ENCODE results near the gene CLDN14.

The CLDN14 gene

DNA sequence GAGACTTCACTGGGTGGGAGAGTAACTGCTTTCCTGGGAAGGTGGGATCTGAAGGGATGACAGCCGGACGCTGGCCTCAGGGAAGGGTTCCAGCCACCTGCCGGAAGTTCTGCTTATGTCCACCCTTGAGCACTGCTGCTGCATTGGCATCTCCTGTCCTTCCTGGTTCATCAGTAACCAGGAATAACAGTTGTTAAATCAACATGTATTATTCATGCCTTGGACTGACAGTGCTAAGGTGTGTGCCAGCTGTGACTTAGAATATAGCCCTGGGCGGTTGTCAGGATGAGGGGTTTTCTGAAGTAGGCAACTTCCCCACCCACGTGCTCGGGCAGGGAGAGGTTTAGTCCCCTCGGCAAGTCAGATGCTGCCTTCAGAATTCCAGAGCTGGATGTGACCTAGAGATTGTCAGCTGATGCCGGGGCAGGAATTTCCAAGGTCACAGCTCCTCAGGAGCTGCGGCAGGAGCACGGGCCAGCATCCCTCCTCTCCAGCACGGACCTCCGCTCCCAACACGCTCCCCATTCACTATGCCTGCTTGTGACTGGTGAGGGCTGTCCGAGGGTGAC lies 17.9 kb downstream of the CLDN14 start:
- Histone ChIP-seq H3K27me3 (ENCODE audit: control insufficient read depth in 5 of 5, insufficient read depth in 4 of 5, low read length in 5 of 5) (peaks cover 0 to 13% (median 11%) of the 10 kb centered on the region in 5 donors), H3K27ac (ENCODE audit: low read depth, low read length) (no peak overlapping the region), H3K9me3 (ENCODE audit: control insufficient read depth in 5 of 5, low read length in 5 of 5) (no peaks in the 10 kb centered on the region), H3K9ac (ENCODE audit: low read length in 5 of 5) (no peak overlapping the region), H3K4me1 (ENCODE audit: control insufficient read depth in 5 of 5, insufficient read depth in 5 of 5, low read length in 5 of 5) (peaks cover 0 to 1% (median 0%) of the 10 kb centered on the region in 5 donors), H3K4me3 (ENCODE audit: low read depth in 1 of 5, low read length in 5 of 5) (no peak overlapping the region), H3K36me3 (ENCODE audit: control insufficient read depth in 5 of 5, insufficient read depth in 5 of 5, low read length in 5 of 5) (no peaks in the 10 kb centered on the region)

DNA sequence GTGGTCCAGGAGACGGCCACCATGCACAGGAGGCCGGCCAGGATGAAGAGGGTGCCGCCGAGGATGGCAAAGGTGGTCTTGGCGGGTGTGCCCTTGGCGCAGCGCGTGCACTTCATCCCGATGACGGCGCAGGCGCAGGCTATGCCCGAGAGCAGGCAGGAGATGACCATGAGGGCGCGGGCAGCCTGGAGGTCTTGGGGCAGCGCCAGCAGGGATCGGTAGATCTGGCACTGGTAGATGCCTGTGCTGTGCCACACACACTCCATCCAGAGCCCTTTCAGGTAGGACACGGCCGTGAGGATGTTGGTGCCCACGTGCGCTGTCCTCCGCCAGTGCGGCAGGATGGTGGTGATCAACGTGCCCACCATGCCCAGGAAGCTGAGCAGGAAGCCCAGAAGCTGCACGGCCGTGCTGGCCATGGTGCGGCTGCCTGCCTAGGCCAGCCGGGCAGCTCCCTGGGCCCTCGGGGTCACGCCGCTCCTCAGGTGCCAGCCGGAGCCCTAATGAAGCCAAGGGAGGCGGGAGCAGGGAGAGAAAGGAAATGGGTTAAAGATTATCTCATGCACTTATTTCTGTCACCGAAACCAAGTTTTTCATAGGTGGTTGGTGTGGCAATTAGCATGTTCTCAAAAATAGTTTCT lies 18.5 kb downstream of the CLDN14 start:
- Histone ChIP-seq H3K9ac (ENCODE audit: low read length in 5 of 5) (no peak overlapping the region), H3K36me3 (ENCODE audit: control insufficient read depth in 5 of 5, insufficient read depth in 5 of 5, low read length in 5 of 5) (no peaks in the 10 kb centered on the region), H3K4me3 (ENCODE audit: low read depth in 1 of 5, low read length in 5 of 5) (no peak overlapping the region), H3K9me3 (ENCODE audit: control insufficient read depth in 5 of 5, low read length in 5 of 5) (no peaks in the 10 kb centered on the region), H3K27me3 (ENCODE audit: control insufficient read depth in 5 of 5, insufficient read depth in 4 of 5, low read length in 5 of 5) (peaks cover 0 to 13% (median 11%) of the 10 kb centered on the region in 5 donors), H3K4me1 (ENCODE audit: control insufficient read depth in 5 of 5, insufficient read depth in 5 of 5, low read length in 5 of 5) (peaks cover 0 to 3% (median 0%) of the 10 kb centered on the region in 5 donors), H3K27ac (ENCODE audit: low read depth, low read length) (no peak overlapping the region)

DNA sequence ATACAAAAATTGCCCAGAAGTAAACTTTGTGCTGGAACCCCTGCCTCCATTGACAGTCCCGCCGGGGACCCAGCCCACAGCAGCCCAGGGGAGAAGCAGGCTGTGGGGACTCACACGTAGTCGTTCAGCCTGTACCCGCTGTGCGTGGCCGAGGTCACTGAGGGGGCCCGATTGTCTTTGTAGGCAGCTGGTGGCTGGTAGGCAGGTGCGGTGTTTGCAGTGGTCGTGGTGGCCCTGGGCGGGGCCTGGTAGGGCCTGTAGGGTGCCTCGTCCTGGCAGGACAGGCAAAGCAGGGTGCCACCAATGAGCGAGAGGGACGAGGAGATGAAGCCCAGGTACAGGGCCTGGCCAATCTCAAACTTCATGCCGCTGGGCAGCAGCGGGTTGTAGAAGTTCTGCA lies 19.1 kb downstream of the CLDN14 start:
- Histone ChIP-seq H3K27ac (ENCODE audit: low read depth, low read length) (no peak overlapping the region), H3K9ac (ENCODE audit: low read length in 5 of 5) (no peak overlapping the region), H3K4me3 (ENCODE audit: low read depth in 1 of 5, low read length in 5 of 5) (no peak overlapping the region), H3K27me3 (ENCODE audit: control insufficient read depth in 5 of 5, insufficient read depth in 4 of 5, low read length in 5 of 5) (peaks cover 0 to 13% (median 11%) of the 10 kb centered on the region in 5 donors), H3K4me1 (ENCODE audit: control insufficient read depth in 5 of 5, insufficient read depth in 5 of 5, low read length in 5 of 5) (peaks cover 0 to 3% (median 0%) of the 10 kb centered on the region in 5 donors), H3K9me3 (ENCODE audit: control insufficient read depth in 5 of 5, low read length in 5 of 5) (no peaks in the 10 kb centered on the region), H3K36me3 (ENCODE audit: control insufficient read depth in 5 of 5, insufficient read depth in 5 of 5, low read length in 5 of 5) (no peaks in the 10 kb centered on the region)

DNA sequence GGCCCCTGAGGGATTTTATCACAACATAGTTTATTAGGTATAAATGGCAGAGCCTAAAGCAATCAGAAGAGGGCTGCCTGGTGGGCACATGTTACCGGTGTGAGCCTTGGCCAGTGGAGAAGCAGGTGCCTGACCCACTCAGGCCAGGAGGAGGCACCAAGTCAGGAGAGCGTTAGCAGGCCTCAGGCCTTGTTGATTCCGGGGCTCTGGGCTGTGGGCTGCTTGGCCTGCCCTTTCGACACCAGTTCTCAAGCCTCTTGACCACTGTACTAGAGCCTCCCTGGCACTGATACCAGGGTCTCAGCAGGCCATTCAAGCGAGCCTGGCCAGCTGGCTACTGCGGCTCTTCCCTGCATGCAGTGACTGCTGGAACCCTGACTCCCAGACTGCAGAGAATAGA lies 20.8 kb downstream of the CLDN14 start:
- Histone ChIP-seq H3K4me1 (ENCODE audit: control insufficient read depth in 5 of 5, insufficient read depth in 5 of 5, low read length in 5 of 5) (peaks cover 0 to 3% (median 0%) of the 10 kb centered on the region in 5 donors), H3K36me3 (ENCODE audit: control insufficient read depth in 5 of 5, insufficient read depth in 5 of 5, low read length in 5 of 5) (no peaks in the 10 kb centered on the region), H3K9me3 (ENCODE audit: control insufficient read depth in 5 of 5, low read length in 5 of 5) (no peaks in the 10 kb centered on the region), H3K9ac (ENCODE audit: low read length in 5 of 5) (no peak overlapping the region), H3K27me3 (ENCODE audit: control insufficient read depth in 5 of 5, insufficient read depth in 4 of 5, low read length in 5 of 5) (peaks cover 0 to 13% (median 6%) of the 10 kb centered on the region in 5 donors), H3K27ac (ENCODE audit: low read depth, low read length) (no peak overlapping the region), H3K4me3 (ENCODE audit: low read depth in 1 of 5, low read length in 5 of 5) (no peak overlapping the region)

DNA sequence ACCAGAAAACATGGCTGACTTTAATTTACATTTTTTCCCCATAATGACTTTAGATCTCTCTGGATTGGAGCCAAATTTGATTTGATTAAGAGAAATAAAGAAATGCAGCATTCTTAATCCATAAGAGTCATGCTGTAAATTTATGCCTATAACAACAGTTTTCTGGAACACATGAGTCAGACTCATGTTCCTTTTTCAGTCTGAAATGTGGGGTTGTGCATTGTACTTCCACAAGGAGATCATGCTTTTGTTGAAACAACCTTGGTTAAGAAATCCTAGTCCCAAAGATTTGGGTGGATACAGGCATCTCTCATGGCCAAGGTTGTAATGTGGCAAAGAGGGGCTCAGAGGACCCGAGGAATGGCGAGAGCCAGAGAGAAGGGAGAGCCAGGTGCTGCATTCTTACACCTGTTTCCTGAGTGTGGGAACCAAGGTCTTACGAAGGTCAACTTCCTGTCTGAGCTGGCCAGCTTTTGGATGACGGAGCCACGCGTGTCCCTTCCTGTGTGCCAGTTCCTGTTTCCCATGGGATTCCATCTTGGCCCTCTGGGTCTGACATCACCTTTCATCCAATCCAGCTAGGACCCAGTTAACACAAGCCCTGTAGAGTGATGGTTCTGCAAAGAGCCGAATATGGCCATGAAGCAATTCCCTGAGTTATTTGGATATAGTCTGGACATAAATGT lies 23.1 kb downstream of the CLDN14 start:
- Histone ChIP-seq H3K27me3 (ENCODE audit: control insufficient read depth in 5 of 5, insufficient read depth in 4 of 5, low read length in 5 of 5) (peaks cover 0 to 9% (median 2%) of the 10 kb centered on the region in 5 donors), H3K9ac (ENCODE audit: low read length in 5 of 5) (no peak overlapping the region), H3K36me3 (ENCODE audit: control insufficient read depth in 5 of 5, insufficient read depth in 5 of 5, low read length in 5 of 5) (no peaks in the 10 kb centered on the region), H3K4me3 (ENCODE audit: low read depth in 1 of 5, low read length in 5 of 5) (no peak overlapping the region), H3K27ac (ENCODE audit: low read depth, low read length) (no peak overlapping the region), H3K9me3 (ENCODE audit: control insufficient read depth in 5 of 5, low read length in 5 of 5) (no peaks in the 10 kb centered on the region), H3K4me1 (ENCODE audit: control insufficient read depth in 5 of 5, insufficient read depth in 5 of 5, low read length in 5 of 5) (peaks cover 0 to 3% (median 0%) of the 10 kb centered on the region in 5 donors)

DNA sequence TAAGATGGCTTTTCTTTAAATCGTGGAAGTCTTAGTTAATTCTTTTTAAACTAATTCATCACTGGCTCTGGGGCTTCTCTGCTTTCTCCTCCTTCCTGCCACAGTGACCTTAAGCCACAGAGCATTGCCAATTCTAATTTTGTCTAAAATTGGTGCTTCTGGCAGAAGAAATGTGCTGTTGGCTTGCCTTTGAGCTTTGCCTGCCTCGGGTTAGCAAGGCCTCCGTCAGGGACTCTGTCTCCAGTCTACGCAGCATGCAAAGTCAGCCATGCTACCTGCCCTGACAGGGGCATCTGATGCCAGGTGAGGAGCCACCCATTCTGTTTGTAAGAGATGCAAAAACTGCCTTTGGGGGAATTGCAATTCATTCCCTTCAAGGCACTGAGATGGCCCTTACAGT lies 25.2 kb downstream of the CLDN14 start:
- H3K27ac ChIP-seq (ENCODE audit: low read depth, low read length): no peak overlapping the region
- no peaks in the 10 kb centered on the region for H3K9me3 ChIP-seq (ENCODE audit: control insufficient read depth in 5 of 5, low read length in 5 of 5)
- peaks cover 0 to 3% (median 0%) of the 10 kb centered on the region in 5 donors for H3K4me1 ChIP-seq (ENCODE audit: control insufficient read depth in 5 of 5, insufficient read depth in 5 of 5, low read length in 5 of 5)
- no peak overlapping the region for H3K4me3 ChIP-seq (ENCODE audit: low read depth in 1 of 5, low read length in 5 of 5)
- no peaks in the 10 kb centered on the region for H3K36me3 ChIP-seq (ENCODE audit: control insufficient read depth in 5 of 5, insufficient read depth in 5 of 5, low read length in 5 of 5)
- no peak overlapping the region for H3K9ac ChIP-seq (ENCODE audit: low read length in 5 of 5)
- no peaks in the 10 kb centered on the region for H3K27me3 ChIP-seq (ENCODE audit: control insufficient read depth in 5 of 5, insufficient read depth in 4 of 5, low read length in 5 of 5)

DNA sequence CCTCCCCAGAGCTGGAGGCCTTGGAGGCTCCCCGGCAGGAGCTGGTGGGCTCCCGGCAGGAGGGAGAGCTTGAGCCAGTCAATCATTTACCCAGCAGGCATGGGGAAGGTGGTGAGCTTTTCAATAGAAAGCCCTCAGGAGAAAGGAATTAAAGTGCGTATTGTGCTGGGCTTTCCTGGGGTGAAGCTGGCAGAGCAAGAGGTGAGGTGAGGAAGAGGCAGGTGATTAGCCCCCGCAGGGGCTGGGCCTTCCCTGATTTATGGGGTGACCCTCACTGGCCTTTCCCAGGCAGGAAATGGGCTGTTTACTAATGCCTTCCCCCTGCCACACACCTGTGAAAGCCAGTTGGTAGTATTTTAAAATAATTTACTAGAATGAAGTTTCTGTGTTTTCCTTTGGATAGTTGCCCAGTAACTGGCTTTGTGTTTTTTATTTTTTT lies 25.8 kb downstream of the CLDN14 start:
- no peak overlapping the region for H3K9ac ChIP-seq (ENCODE audit: low read length in 5 of 5)
- peaks cover 0 to 3% (median 0%) of the 10 kb centered on the region in 5 donors for H3K4me1 ChIP-seq (ENCODE audit: control insufficient read depth in 5 of 5, insufficient read depth in 5 of 5, low read length in 5 of 5)
- no peak overlapping the region for H3K27ac ChIP-seq (ENCODE audit: low read depth, low read length)
- H3K27me3 ChIP-seq (ENCODE audit: control insufficient read depth in 5 of 5, insufficient read depth in 4 of 5, low read length in 5 of 5): no peaks in the 10 kb centered on the region
- H3K36me3 ChIP-seq (ENCODE audit: control insufficient read depth in 5 of 5, insufficient read depth in 5 of 5, low read length in 5 of 5): no peaks in the 10 kb centered on the region
- no peaks in the 10 kb centered on the region for H3K9me3 ChIP-seq (ENCODE audit: control insufficient read depth in 5 of 5, low read length in 5 of 5)
- H3K4me3 ChIP-seq (ENCODE audit: low read depth in 1 of 5, low read length in 5 of 5): no peak overlapping the region

DNA sequence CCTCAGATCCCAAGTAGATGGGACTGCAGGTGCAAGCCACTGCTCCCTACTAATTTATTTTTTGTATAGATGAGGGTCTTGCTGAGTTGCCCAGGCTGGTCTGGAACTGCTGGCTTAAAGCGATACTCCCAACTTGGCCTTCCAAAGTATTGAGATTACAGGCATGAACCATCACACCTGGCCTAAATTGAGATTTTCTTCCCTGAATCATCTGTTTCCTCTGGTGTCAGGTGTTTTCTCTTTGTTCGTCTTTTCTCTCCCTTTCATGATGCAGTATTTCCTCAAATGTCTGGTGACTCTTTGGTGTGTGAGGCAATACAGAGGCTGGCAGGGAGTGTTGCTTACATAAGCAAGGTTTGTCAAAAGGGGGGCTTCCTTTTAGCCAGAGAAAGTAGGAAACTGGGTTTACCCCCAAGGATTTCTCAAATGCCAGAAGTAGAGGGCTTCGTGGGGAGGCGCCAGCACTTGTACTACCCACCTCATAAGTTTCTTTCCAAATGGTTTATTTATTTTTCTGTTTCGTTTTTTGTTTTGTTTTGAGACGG lies 27.6 kb downstream of the CLDN14 start:
- peaks cover 0 to 3% (median 0%) of the 10 kb centered on the region in 5 donors for H3K4me1 ChIP-seq (ENCODE audit: control insufficient read depth in 5 of 5, insufficient read depth in 5 of 5, low read length in 5 of 5)
- no peaks in the 10 kb centered on the region for H3K9me3 ChIP-seq (ENCODE audit: control insufficient read depth in 5 of 5, low read length in 5 of 5)
- no peak overlapping the region for H3K4me3 ChIP-seq (ENCODE audit: low read depth in 1 of 5, low read length in 5 of 5)
- peaks cover 0 to 2% (median 0%) of the 10 kb centered on the region in 5 donors for H3K27me3 ChIP-seq (ENCODE audit: control insufficient read depth in 5 of 5, insufficient read depth in 4 of 5, low read length in 5 of 5)
- no peak overlapping the region for H3K9ac ChIP-seq (ENCODE audit: low read length in 5 of 5)
- no peak overlapping the region for H3K27ac ChIP-seq (ENCODE audit: low read depth, low read length)
- no peaks in the 10 kb centered on the region for H3K36me3 ChIP-seq (ENCODE audit: control insufficient read depth in 5 of 5, insufficient read depth in 5 of 5, low read length in 5 of 5)

DNA sequence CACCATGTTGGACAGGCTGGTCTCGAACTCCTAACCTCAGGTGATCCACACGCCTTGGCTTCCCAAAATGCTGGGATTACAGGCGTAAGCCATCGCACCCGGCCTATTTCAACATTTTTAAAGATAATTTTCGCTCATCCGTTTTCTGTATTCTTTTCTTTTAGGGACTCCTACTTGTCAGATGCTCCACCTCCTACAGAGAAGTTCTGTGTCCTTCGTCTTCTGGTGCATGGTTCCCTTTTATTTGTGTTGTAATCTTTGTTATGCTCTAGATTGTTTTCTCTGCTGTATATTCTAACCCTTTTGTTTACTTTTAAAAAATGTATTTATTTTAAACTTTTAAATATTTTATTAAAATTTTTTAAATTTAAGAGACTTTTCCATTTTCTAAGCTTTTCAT lies 28.4 kb downstream of the CLDN14 start:
- H3K4me1 ChIP-seq (ENCODE audit: control insufficient read depth in 5 of 5, insufficient read depth in 5 of 5, low read length in 5 of 5): no peaks in the 10 kb centered on the region
- no peak overlapping the region for H3K27ac ChIP-seq (ENCODE audit: low read depth, low read length)
- no peak overlapping the region for H3K9ac ChIP-seq (ENCODE audit: low read length in 5 of 5)
- H3K27me3 ChIP-seq (ENCODE audit: control insufficient read depth in 5 of 5, insufficient read depth in 4 of 5, low read length in 5 of 5): peaks cover 0 to 4% (median 2%) of the 10 kb centered on the region in 5 donors
- H3K4me3 ChIP-seq (ENCODE audit: low read depth in 1 of 5, low read length in 5 of 5): no peak overlapping the region
- H3K9me3 ChIP-seq (ENCODE audit: control insufficient read depth in 5 of 5, low read length in 5 of 5): no peaks in the 10 kb centered on the region
- H3K36me3 ChIP-seq (ENCODE audit: control insufficient read depth in 5 of 5, insufficient read depth in 5 of 5, low read length in 5 of 5): no peaks in the 10 kb centered on the region

DNA sequence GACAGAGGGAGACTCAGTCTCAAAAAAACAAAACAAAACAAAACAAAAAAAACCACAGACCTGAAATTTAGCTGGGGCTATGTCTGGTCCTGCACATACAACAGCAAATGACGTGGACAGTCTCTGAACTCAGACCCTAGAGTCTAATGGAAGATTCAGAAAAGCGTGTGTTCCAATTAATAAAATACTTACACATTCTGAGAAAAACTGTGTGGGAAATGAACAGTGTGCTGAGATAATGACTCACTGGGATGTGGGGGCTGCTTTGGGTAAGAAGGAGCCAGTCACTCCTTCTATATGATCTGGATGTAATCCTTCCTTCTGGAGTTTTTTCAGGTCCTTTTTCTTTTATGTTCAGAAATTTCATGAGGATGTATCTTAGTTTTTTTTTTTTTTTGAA lies 29.4 kb downstream of the CLDN14 start:
- Histone ChIP-seq H3K27me3 (ENCODE audit: control insufficient read depth in 5 of 5, insufficient read depth in 4 of 5, low read length in 5 of 5) (peaks cover 0 to 4% (median 2%) of the 10 kb centered on the region in 5 donors), H3K9me3 (ENCODE audit: control insufficient read depth in 5 of 5, low read length in 5 of 5) (no peaks in the 10 kb centered on the region), H3K36me3 (ENCODE audit: control insufficient read depth in 5 of 5, insufficient read depth in 5 of 5, low read length in 5 of 5) (no peaks in the 10 kb centered on the region), H3K4me3 (ENCODE audit: low read depth in 1 of 5, low read length in 5 of 5) (no peak overlapping the region), H3K27ac (ENCODE audit: low read depth, low read length) (no peak overlapping the region), H3K9ac (ENCODE audit: low read length in 5 of 5) (no peak overlapping the region), H3K4me1 (ENCODE audit: control insufficient read depth in 5 of 5, insufficient read depth in 5 of 5, low read length in 5 of 5) (no peaks in the 10 kb centered on the region)

All from subcutaneous abdominal adipose tissue (tissue), 5 donors.